Measurements from ENCODE around the gene DGKD.
"Not testable (repeated sequence)": the region's sequence is repeated elsewhere in the genome, so short reads cannot be mapped to it uniquely, and the experiment has no call there.

The DGKD gene

GRCh38 chr2:233387667-233388528, 33.6 kb downstream of the DGKD start:
- no peak for DNase-seq

GRCh38 chr2:233389601-233390125, 35.4 kb downstream of the DGKD start:
- DNase-seq = no peak

- no peak for DNase-seq
These were observed 41.4 kb downstream of the DGKD start for GRCh38 chr2:233395687-233396086.

GRCh38 chr2:233396726-233397665, 42.7 kb downstream of the DGKD start:
- DNase-seq = not testable (repeated sequence)

- no peak for DNase-seq
These were observed 45.3 kb downstream of the DGKD start for GRCh38 chr2:233399306-233400225.

- no peak for DNase-seq
These were observed 46.0 kb downstream of the DGKD start for GRCh38 chr2:233400341-233400740.

GRCh38 chr2:233400961-233401360, 46.7 kb downstream of the DGKD start:
- no peak for DNase-seq

GRCh38 chr2:233402346-233402745, 48.1 kb downstream of the DGKD start:
- DNase-seq = no peak

- DNase-seq = no peak
These were observed 48.5 kb downstream of the DGKD start for GRCh38 chr2:233402789-233403188.

- DNase-seq = peak; percentile 76 to 80
These were observed 49.9 kb downstream of the DGKD start for GRCh38 chr2:233404222-233404621.

- no peak for DNase-seq
These were observed 52.6 kb downstream of the DGKD start for GRCh38 chr2:233406865-233407264.

GRCh38 chr2:233407771-233408181, 53.5 kb downstream of the DGKD start:
- DNase-seq = no peak

GRCh38 chr2:233408366-233409285, 54.3 kb downstream of the DGKD start:
- DNase-seq = no peak

- DNase-seq = peak; percentile 29 to 65
These were observed 55.1 kb downstream of the DGKD start for GRCh38 chr2:233409286-233409991.

- DNase-seq = no peak
These were observed 56.0 kb downstream of the DGKD start for GRCh38 chr2:233410196-233410760.

- no peak for DNase-seq
These were observed 56.9 kb downstream of the DGKD start for GRCh38 chr2:233411162-233411561.

GRCh38 chr2:233412405-233412804, 58.1 kb downstream of the DGKD start:
- no peak for DNase-seq

GRCh38 chr2:233413046-233413445, 58.8 kb downstream of the DGKD start:
- no peak for DNase-seq

GRCh38 chr2:233413559-233414272, 59.4 kb downstream of the DGKD start:
- peak; percentile 42 to 52 for DNase-seq
